Measurements from ENCODE around the gene TRAPPC8.
"Not testable (repeated sequence)": the region's sequence is repeated elsewhere in the genome, so short reads cannot be mapped to it uniquely, and the experiment has no call there.

TRAPPC8 gene

GRCh38 chr18:31941010-31941809 is 1.7 kb downstream of the TRAPPC8 start:
- no peak for DNase-seq

- not testable (repeated sequence) for DNase-seq
Observed at GRCh38 chr18:31934773-31935172, 8.2 kb downstream of the TRAPPC8 start.

- DNase-seq: no peak
Observed at GRCh38 chr18:31931886-31932240, 11.1 kb downstream of the TRAPPC8 start.

DNA sequence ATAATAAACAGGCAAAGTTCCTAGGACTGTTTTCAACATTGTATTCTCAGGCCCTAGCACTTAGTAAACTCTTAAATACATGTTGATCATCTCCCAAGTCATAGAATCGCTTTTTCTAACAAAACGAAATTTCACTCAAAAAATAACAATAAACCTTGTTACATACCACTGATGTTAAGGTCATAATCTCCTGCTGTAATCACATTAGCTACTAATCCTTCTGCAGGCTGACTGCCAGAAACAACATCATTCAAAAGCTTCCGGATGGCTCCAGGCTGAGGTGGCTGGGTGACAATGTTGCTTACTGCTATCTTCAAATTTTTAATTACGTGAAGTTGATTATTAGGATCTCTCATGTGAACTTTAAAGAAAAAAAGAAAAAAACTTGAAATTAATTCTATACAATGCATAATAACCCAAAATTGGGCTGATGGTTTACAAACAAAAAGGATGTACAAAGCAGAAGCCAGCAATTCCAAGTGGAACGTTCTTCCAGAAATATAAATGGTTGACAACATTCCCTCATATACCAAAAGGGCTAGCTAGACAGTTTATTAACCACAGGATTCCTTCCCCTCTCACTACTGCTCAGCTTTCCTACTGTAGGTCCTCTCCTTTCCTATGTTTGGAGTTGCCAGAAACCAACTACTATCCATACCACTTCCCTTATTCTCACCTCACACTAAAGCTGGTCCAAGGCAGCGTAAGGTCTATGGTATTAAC is 11.6 kb downstream of the TRAPPC8 start:
- no peak for DNase-seq

DNA sequence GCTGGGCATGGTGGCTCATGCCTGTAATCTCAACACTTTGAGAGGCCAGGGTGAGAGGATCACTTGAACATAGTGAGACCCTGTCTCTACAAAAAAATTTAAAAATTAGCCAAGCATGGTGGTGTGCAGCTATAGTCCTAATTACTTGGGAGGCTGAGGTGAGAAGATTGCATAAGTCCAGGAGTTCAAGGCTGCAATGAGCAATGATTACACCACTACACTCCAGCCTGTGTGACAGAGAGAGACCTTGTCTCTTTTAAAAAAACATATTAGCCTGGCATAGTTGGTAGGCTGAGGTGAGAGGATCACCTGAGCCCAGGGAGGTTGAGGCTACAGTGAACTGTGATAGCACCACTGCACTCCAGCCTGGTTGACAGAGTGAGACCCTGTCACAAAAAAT is 13.7 kb downstream of the TRAPPC8 start:
- no peak for DNase-seq

DNA sequence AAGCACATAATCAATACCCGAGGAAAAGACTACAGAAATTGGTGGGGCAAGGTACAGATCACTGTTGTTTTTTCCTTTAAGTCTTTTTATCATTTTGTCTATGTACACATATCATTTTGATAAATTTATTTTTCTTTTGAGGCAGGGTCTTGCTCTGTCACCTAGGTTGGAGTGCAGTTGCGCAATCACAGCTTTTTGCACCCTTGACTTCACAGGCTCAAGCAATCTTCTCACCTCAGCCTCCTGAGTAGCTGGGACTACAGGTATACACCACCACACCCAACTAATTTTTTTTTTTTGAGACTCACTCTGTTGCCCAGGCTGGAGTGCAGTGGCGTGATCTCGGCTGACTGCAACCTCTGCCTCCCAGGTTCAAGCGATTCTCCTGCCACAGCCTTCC is 15.9 kb downstream of the TRAPPC8 start:
- DNase-seq: not testable (repeated sequence)

GRCh38 chr18:31920277-31920676 is 22.7 kb downstream of the TRAPPC8 start:
- no peak for DNase-seq

- DNase-seq: not testable (repeated sequence)
Observed at GRCh38 chr18:31919366-31919765, 23.6 kb downstream of the TRAPPC8 start.

DNA sequence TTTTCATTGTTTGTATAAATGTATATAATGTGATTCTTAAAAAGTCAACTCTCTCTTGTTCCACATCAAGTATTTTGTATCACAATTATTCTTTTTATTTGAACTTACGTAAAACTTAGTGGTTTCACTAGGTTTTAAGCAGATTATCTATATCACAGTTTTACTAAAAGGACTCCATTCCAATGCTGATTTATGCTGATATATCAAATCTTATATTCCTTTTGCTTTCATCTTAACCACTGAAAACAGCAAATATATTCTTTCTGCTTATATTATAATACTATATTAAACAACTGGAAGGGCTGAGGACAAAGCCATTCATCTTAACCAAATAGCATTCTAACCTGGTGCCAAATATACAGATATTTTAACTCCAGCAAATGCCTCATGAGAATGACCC is 24.2 kb downstream of the TRAPPC8 start:
- DNase-seq: no peak

DNA sequence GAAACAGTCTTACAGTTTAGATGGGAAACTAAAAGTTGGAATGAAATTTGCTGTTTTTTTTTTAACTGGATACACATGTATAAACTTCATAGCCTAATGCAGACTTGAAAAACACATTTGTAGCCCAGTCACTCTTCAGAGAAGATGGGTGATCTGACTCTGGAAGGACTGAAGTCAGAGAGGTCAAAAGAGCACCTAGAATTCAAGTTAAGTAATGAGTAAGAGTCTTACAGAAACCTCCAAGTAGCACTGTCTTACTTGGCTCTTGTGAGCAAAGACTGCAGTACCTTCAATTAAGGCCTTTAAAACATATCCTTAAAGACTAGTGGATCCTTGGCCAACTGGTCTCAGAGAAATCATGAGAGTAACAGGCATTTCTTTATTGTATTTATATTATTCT is 41.9 kb downstream of the TRAPPC8 start:
- DNase-seq: no peak

- DNase-seq: not testable (repeated sequence)
Observed at GRCh38 chr18:31899771-31900170, 43.2 kb downstream of the TRAPPC8 start.

DNA sequence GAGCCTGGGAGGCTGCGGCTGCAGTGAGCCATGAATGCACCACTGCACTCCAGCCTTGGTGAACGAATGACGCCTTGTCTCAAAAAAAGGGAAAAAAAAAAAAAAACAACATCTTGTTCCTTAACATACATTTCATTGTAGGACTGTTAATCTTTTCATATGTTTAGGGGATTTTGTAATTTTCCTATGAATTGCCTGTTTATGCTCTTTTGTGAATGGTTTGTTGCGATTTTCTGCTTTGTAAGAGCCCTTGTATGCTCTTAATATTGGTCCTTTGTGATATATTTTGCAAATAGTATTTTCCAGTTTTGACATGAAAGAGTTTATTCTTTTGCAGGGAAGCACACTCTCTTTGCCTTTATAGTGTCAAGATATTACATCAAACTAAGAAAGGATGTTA is 50.0 kb downstream of the TRAPPC8 start:
- no peak for DNase-seq

DNA sequence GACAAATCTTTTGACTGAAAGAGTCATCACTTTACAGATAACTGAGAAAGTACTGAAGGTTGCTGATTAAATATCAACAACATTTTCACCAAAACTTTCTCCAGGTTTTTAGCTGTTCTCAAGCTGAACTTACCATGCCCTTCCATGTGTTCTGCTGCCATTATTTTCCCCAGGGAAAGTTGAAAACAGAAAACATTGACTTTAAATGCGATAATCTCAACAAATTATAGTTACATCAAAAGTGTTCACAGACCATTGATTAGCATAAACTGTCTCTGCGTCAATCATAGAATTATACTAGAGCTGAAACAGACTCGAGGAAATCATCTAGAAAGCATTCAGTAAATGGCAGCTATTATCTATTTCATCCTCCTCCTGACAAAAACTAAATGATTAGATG is 51.4 kb downstream of the TRAPPC8 start:
- no peak for DNase-seq

DNA sequence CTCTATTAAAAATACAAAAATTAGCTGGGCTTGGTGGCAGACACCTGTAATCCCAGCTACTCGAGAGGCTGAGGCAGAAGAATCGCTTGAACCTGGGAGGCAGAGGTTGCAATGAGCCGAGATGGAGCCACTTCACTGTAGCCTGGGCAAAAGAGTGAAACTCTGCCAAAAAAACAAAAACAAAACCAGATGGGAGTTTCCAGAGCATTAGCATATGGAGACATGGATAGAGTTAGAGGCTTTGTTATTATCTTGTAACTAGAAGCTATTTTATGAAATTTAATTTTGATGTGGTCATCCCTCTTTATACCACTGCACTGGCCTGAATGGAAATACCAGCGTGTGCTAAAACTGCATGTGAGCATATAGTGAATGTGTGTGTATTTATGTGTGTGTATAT is 58.9 kb downstream of the TRAPPC8 start:
- DNase-seq: no peak

- no peak for DNase-seq
Observed at GRCh38 chr18:31880186-31880898, 62.6 kb downstream of the TRAPPC8 start.

GRCh38 chr18:31878358-31878757 is 64.6 kb downstream of the TRAPPC8 start:
- no peak for DNase-seq

- no peak for DNase-seq
Observed at GRCh38 chr18:31877900-31878299, 65.0 kb downstream of the TRAPPC8 start.

- no peak for DNase-seq
Observed at GRCh38 chr18:31876707-31877106, 66.2 kb downstream of the TRAPPC8 start.

DNA sequence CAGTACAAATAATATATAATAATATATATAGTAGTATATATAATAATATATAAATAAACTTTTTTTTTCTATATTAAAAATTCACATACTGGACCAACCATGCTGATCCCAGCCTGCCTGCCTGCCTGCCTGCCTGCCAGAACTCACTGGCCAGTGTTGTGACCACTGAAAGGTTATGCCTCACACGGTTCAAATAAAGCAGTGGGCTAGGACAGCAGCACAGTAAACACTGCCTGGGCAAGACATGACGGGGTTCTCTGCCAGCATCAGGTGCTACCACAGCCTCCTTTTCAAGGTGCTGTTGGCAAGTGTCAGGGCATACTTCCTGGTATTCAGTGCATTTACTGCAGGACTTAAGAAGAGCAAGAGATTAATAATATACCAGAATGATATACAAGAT is 67.6 kb downstream of the TRAPPC8 start:
- DNase-seq: no peak

DNA sequence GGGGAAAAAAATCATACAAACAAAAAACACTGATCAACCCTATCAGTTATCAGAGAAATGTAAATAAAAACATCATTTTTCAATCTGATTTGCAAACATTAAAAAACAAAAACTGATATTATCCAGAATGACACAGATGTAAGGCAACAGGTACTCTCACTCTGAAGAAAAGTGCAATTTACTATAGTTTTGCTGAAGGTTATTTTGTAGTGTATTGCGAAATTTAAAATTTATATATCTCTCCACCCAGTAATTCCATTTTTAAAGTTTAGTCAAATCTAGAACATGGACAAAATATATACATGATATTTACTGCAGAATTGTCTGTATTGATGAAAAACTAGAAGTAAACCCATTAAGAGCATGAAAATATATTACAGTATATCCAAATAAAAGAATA is 79.8 kb downstream of the TRAPPC8 start:
- DNase-seq: no peak

GRCh38 chr18:31860488-31860887 is 82.4 kb downstream of the TRAPPC8 start:
- no peak for DNase-seq

- no peak for DNase-seq
Observed at GRCh38 chr18:31857526-31858106, 85.3 kb downstream of the TRAPPC8 start.

DNA sequence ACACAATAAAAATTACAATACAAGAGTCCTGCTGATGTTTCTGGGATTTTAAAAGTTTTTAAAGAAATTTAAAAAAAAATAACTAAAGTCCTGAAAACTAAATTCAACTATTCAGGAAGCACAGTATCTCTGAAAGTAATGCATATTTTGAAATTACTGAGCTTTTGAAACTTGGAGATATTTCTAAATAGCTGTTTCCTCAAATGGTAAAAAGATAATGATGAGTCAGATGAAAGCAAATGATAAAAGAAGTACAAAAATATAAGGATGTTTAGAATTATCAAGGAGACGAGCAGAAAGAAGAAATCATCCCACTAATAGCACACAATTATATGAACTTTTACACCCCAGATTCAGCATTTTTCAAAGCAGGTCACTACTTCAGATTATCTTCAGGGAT is 92.1 kb downstream of the TRAPPC8 start:
- no peak for DNase-seq

- DNase-seq: no peak
Observed at GRCh38 chr18:31840499-31840898, 102.4 kb downstream of the TRAPPC8 start.
